HL-60 (cell line): ENCODE results near the gene EPM2AIP1.
"Not testable (repeated sequence)": the region's sequence is repeated elsewhere in the genome, so short reads cannot be mapped to it uniquely, and the experiment has no call there.

Experiments
- DNase-seq, 2 experiments: peaks; one replicate each; pipeline ENCODE4 v3.0.0-alpha.2; 2010 to 2020; ENCODE audit warnings: low read depth in 1 of 2, low spot score in 1 of 2
- H3K27ac ChIP-seq: fragments of 250-450 bp; sonication (Bioruptor Pico); replicated peaks from 2 replicates; pipeline ENCODE4 v1.5.1; 2020; ENCODE audit warnings: mild to moderate bottlenecking, moderate library complexity
- H3K27me3 ChIP-seq: fragments of 250-450 bp; sonication (Bioruptor Pico); 2 replicates; pipeline ENCODE4 v1.5.1; 2021; ENCODE audit warnings: mild to moderate bottlenecking, moderate library complexity; ENCODE audit not compliant: insufficient read depth, poor library complexity, severe bottlenecking
- H3K4me3 ChIP-seq: replicated peaks from 2 replicates; pipeline ENCODE4 v1.5.1; 2011; ENCODE audit warnings: mild to moderate bottlenecking, control low read depth, low read length; ENCODE audit not compliant: insufficient read depth
- CTCF ChIP-seq: IDR thresholded peaks from one replicate; pipeline ENCODE4 v1.5.1; 2011; ENCODE audit warnings: low read length, control low read depth, inconsistent platforms; ENCODE audit not compliant: insufficient read depth
- GABPA ChIP-seq: IDR thresholded peaks from 2 replicates; pipeline ENCODE4 v1.6.1; 2012; ENCODE audit warnings: low read depth
- POLR2AphosphoS5 ChIP-seq: IDR thresholded peaks from 2 replicates; pipeline ENCODE4 v1.6.1; 2012; ENCODE audit warnings: low read depth
- REST ChIP-seq: IDR thresholded peaks from 2 replicates; pipeline ENCODE4 v1.6.1; 2012; ENCODE audit warnings: low read depth; ENCODE audit not compliant: insufficient replicate concordance
- SPI1 ChIP-seq: IDR thresholded peaks from 2 replicates; pipeline ENCODE4 v1.6.1; 2012; ENCODE audit warnings: low read depth, mild to moderate bottlenecking, borderline replicate concordance
- long read RNA-seq: library from polyadenylated mRNA; unstranded; transcript quantifications from one replicate; pipeline ENCODE4 v2.0.0, GENCODE V29; 2020

Gene EPM2AIP1
- long read RNA-seq, full-length matches to known transcripts: 106 of 128 reads
- long read RNA-seq, partial matches to known transcripts: 6 of 128 reads
- long read RNA-seq, other reads (novel, unspliced or antisense): 16 of 128 reads

- peak within 1 kb of the TSS; percentile 64 for H3K4me3 ChIP-seq
- peak in 1 of 2 experiments; percentile 100 for DNase-seq
- TF ChIP-seq GABPA (no peak), REST (peak; percentile 63), SPI1 (no peak), CTCF (no peak), POLR2AphosphoS5 (peak; percentile 79)
- H3K27me3 ChIP-seq: no peaks in the 10 kb centered on the region
- peak within 1 kb of the TSS; percentile 96 for H3K27ac ChIP-seq
Measured at GRCh38 chr3:36992806-36993325, at the start of gene EPM2AIP1. Gene EPM2AIP1, minus strand, starts transcription at chr3:36993131. Its CDS starts 54 bp downstream, at chr3:36993077.

- H3K27me3 ChIP-seq, H3K4me3 ChIP-seq, H3K27ac ChIP-seq, DNase-seq: not testable (repeated sequence)
Measured at GRCh38 chr3:37042712-37043111, 49.8 kb upstream of the EPM2AIP1 start.

- TF ChIP-seq POLR2AphosphoS5 (no peak), CTCF (no peak), REST (no peak), SPI1 (no peak)
- Histone ChIP-seq H3K27ac (no peak overlapping the region), H3K4me3 (no peak overlapping the region)
Measured at GRCh38 chr3:37041546-37042195, 48.7 kb upstream of the EPM2AIP1 start.

GRCh38 chr3:37040231-37040630 lies 47.3 kb upstream of the EPM2AIP1 start:
- Histone ChIP-seq H3K4me3 (no peak overlapping the region), H3K27me3 (no peaks in the 10 kb centered on the region), H3K27ac (no peak overlapping the region)
- no peak for TF ChIP-seq CTCF
- TF ChIP-seq REST: no peak
- no peak for TF ChIP-seq GABPA
- no peak for TF ChIP-seq SPI1
- no peak for TF ChIP-seq POLR2AphosphoS5
- DNase-seq: no peak

More at GRCh38 chr3:37041546-37042195, 48.7 kb upstream of the EPM2AIP1 start:
- DNase-seq: no peak
- no peaks in the 10 kb centered on the region for H3K27me3 ChIP-seq
